Epithelial cell of esophagus (primary cell): ENCODE results near the gene MMP24OS.

Experiments
- DNase-seq: peaks from one replicate; pipeline ENCODE4 v3.0.0; 2010; ENCODE audit warnings: low read depth
- H3K4me3 ChIP-seq: 2 replicates; pipeline ENCODE4 v1.5.1; 2011; ENCODE audit warnings: mild to moderate bottlenecking, low read length, control low read depth
- TF ChIP-seq, protein P1 (sequence below): IDR thresholded peaks from 2 replicates; pipeline ENCODE4 v1.5.1; 2011; ENCODE audit warnings: low read depth, mild to moderate bottlenecking, low read length, control low read depth, inconsistent platforms; ENCODE audit not compliant: insufficient read depth; ENCODE audit errors: missing control alignments

MMP24OS gene

DNA sequence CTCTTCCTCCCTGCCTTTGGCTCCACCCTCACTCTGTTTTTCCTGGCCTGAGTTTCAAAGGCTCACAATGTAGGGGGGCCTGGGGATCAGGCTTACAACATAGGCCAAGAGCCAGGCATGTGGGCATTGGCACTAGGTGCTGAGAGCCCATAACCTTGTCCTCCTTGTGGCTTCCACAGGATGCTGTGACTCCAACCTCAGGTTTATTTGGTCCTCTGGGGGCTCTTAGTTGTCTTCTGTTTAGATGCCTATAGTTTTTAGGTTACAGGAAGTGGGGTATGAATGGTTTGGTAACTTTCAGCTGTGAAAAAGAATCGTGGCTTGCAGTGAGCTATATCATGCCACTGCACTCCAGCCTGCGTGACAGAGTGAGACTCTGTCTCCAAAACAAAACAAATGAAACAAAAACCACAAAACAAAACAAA, 25.9 kb downstream of the MMP24OS start:
- H3K4me3 ChIP-seq: no peak overlapping the region
- TF ChIP-seq, protein P1, sequence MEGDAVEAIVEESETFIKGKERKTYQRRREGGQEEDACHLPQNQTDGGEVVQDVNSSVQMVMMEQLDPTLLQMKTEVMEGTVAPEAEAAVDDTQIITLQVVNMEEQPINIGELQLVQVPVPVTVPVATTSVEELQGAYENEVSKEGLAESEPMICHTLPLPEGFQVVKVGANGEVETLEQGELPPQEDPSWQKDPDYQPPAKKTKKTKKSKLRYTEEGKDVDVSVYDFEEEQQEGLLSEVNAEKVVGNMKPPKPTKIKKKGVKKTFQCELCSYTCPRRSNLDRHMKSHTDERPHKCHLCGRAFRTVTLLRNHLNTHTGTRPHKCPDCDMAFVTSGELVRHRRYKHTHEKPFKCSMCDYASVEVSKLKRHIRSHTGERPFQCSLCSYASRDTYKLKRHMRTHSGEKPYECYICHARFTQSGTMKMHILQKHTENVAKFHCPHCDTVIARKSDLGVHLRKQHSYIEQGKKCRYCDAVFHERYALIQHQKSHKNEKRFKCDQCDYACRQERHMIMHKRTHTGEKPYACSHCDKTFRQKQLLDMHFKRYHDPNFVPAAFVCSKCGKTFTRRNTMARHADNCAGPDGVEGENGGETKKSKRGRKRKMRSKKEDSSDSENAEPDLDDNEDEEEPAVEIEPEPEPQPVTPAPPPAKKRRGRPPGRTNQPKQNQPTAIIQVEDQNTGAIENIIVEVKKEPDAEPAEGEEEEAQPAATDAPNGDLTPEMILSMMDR: no peak
- DNase-seq: no peak

DNA sequence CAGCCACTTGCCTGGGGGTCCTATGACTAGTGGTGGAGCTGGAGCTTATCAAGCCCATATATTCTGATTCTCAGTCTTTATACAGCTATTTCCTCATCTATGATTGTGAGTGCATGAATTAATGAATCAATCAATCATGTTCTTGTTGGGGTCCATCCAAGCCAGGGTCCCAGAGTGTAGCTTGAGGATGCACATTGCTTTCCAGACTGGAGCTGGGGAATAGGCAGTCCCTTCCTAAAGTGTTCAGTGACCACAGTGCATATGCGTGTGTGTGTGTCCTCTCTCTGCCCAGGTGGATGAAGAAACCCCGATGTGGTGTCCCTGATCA, 26.3 kb downstream of the MMP24OS start:
- DNase-seq: no peak
- H3K4me3 ChIP-seq: no peak overlapping the region
- TF ChIP-seq, protein P1: no peak

DNA sequence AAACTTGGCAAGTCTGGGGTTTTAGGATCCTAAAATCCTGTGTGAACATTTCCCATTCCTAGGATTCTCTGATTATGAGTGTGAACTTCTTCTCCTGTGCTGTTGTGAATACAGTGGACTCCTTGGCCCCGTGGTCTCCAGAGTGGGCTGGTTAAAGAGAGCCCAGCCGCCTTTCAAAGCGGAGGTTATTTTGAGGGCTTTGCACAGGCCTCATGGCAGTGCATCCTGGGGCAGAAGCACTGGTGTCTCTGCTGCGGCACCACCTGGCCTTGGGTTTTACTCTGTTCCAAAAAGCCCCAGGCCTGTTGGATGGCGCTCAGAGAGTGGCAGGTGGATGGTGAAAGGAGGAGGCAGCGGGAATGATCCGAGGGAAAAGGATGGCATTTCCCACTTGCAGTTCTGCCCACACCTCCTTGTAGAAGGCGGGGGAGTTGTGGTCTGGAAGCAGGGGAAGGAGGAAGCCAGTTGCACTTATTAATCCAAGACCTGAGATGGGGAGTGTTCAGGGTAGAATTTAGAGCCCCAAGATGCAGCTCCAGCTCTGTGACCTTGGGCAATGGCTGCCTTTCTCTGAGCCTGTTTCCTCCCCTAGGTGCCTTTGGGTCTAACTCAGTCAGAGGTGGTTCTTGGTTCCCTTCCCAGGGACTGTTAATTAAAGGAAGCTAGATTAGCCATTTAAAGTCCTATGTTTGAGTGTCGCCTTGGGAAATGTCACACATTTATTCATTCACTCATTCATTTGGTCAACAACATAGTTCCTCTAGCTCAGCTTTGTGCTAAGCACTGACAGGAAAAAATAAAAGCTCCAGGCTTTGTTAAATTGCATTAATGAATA, 29.1 kb downstream of the MMP24OS start:
- DNase-seq: no peak
- no peak overlapping the region for H3K4me3 ChIP-seq
- TF ChIP-seq, protein P1: no peak

DNA sequence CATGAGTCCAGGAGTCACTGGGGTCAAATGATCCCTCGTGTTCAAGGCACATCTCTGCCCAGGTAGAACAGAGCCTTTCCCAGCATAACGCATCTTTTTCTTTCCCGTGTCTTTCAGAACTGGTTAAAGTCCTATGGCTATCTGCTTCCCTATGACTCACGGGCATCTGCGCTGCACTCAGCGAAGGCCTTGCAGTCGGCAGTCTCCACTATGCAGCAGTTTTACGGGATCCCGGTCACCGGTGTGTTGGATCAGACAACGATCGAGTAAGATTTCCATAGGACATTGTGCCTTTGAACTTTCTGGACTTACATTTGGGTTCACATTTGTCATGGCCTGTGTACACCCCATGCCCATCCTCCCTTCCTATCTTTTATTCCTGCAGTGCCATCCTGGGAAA, 31.2 kb downstream of the MMP24OS start:
- no peak overlapping the region for H3K4me3 ChIP-seq
- DNase-seq: no peak
- TF ChIP-seq, protein P1: no peak

DNA sequence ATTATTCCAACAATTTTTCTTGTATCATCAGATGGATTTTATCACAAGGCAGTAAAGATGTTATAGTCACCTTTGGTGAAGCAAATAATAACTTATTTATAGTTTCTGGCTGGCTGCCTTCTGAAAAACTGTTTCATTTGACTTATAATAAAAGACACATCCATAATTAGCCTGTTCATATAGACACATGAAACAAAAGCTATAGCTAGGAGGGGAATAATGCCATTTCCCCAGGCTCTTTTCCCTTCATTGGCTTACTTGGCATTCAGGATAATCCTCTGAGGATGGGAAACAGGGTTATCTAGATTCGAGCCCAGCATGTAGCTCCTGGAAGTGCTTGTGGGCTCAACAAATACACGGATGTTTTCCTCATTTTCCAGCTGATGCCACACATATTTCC, 33.9 kb downstream of the MMP24OS start:
- TF ChIP-seq, protein P1: no peak
- no peak for DNase-seq
- H3K4me3 ChIP-seq: no peak overlapping the region

DNA sequence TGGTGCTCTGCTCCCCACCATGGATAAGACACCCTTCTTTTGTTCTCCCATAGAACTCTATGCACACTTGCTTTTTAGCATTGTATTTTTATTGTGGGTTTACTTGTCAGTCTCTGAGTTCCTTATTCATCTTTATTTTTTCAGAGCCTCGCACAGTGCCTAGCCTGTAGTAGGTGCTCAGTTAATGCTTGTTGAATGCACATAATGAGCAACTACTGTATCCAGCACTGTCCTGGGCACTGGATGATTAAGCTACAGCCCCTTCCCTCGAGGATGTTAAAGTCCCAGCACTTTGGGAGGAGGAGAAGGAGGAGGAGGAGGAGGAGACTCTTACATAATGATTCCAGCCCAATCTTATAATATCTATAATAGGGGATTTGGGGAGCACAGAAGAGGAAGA, 34.6 kb downstream of the MMP24OS start:
- no peak for DNase-seq
- H3K4me3 ChIP-seq: no peak overlapping the region
- TF ChIP-seq, protein P1: no peak

DNA sequence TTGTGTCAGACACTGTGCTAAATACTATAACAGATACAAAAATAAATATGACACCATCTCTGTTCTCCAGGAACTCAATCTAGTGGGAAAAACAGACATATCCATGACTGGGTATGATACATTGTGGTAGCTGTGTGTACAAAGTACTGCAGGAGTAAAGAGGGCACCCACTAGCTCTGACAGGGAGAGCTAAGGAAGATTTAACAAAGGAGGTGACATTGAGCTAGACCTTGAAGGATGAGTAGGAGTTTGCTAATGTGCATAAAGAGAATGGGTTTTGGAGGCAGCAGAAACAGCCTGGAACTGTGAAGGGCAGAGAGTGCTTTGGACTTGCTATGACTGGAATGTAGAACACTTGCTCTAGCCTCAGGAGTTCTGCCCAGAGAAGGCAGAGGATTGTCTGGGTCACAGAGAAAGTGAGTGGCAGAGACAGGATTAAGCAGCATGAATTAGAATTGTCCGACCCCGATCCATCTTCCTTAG, 37.1 kb downstream of the MMP24OS start:
- TF ChIP-seq, protein P1: no peak
- no peak for DNase-seq

More for the DNA sequence above, 37.1 kb downstream of the MMP24OS start:
- no peak overlapping the region for H3K4me3 ChIP-seq
